HepG2 (cell line): ENCODE measurements around the gene GNB1. TPM values are rescaled to one million over a fixed set of nuclear protein-coding genes. Genes with fewer than 3 reads are reported as not detected.

Experiments
- PRDM15 ChIP-seq: sonication (generic); formaldehyde crosslinking; IDR thresholded peaks from 2 replicates; pipeline ENCODE4 v1.4.0; 2020; ENCODE audit warnings: missing genetic modification reagents
- TEF ChIP-seq: sonication (generic); formaldehyde crosslinking; IDR thresholded peaks from 2 replicates; pipeline ENCODE4 v1.5.0; 2020; ENCODE audit warnings: missing genetic modification reagents
- ZNF274 ChIP-seq: sonication (generic); formaldehyde crosslinking; IDR thresholded peaks from 2 replicates; pipeline ENCODE4 v1.5.1; 2020; ENCODE audit warnings: mild to moderate bottlenecking, missing genetic modification reagents
- polyA plus RNA-seq, 8 experiments: library from polyadenylated mRNA; depleted of rRNA in 3 of 8; stranded (reverse) in 7 of 8; unstranded in 1 of 8; fragments of >200 nt; fragmentation: Illumina TruSeq in 4 of 8; extraction: Trizol in 4 of 8; gene quantifications; 2 replicates each; pipeline versions ENCODE4 v1.2.1 to v1.2.3, GENCODE V29; 2011 to 2016; ENCODE audit warnings: low read depth in 4 of 8, missing spikeins in 1 of 8, mixed read lengths in 1 of 8; ENCODE audit not compliant: insufficient read depth in 1 of 8
- total RNA-seq, 5 experiments: library from RNA; depleted of rRNA; stranded (reverse); fragments of >200 nt; fragmentation: Illumina TruSeq; extraction: Trizol; gene quantifications; 2 replicates each; pipeline ENCODE4 v1.2.3, GENCODE V29; 2016; ENCODE audit warnings: low read depth in 1 of 5
- TF ChIP-seq, protein P1 (sequence below): sonication (generic); formaldehyde crosslinking; IDR thresholded peaks from 2 replicates; pipeline ENCODE4 v1.4.0; 2020; ENCODE audit warnings: missing genetic modification reagents, borderline replicate concordance

The GNB1 gene
- total and polyA plus RNA-seq, 2 of the 13 experiments (the other 11 are each of a cell fraction or from before 2014, with no cell fraction given), result 66.2 to 327 TPM

DNA sequence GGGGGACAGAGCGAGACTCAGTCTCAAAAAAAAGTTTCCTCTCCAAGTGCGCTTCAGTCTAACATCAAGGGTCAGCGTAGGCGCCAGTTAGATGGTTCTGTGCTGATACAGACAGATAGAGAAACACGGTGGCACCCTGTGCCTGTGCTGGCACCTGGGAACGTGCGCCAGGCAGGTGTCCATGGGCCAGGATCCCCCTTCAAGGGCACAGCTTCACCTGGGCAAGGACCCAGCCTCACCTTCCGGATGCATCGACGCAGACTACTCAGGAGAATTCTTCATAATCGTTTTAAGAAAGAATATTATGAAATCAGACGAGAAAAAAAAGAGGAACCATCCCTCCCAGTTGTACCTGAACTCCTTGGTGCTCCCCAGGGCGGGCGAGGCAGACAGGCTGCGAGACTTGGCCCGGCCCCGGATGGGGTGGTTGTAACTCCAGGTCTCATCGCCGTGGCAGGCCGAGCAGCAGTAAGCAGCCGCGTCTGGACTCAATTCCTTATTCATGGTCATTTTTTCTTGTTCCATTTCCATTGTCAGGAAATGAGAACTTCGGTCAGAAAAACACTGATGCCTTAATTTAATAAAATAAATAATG is 125.9 kb downstream of the GNB1 start (continued):
- TF ChIP-seq PRDM15 (CRISPR knock-in tag), result no peak
- no peak for TF ChIP-seq TEF (CRISPR knock-in tag)
- TF ChIP-seq, protein P1, sequence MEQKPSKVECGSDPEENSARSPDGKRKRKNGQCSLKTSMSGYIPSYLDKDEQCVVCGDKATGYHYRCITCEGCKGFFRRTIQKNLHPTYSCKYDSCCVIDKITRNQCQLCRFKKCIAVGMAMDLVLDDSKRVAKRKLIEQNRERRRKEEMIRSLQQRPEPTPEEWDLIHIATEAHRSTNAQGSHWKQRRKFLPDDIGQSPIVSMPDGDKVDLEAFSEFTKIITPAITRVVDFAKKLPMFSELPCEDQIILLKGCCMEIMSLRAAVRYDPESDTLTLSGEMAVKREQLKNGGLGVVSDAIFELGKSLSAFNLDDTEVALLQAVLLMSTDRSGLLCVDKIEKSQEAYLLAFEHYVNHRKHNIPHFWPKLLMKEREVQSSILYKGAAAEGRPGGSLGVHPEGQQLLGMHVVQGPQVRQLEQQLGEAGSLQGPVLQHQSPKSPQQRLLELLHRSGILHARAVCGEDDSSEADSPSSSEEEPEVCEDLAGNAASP (CRISPR knock-in tag), result no peak
- no peak for TF ChIP-seq ZNF274 (CRISPR knock-in tag)
